GM19452 (cell line): ENCODE measurements around the gene ADAD1.

Source experiments
- ATAC-seq: cut with Tn5 transposase; IDR thresholded peaks from one replicate; pipeline ENCODE4 v1.9.1; 2021; ENCODE audit not compliant: unreplicated experiment

ADAD1 gene

DNA sequence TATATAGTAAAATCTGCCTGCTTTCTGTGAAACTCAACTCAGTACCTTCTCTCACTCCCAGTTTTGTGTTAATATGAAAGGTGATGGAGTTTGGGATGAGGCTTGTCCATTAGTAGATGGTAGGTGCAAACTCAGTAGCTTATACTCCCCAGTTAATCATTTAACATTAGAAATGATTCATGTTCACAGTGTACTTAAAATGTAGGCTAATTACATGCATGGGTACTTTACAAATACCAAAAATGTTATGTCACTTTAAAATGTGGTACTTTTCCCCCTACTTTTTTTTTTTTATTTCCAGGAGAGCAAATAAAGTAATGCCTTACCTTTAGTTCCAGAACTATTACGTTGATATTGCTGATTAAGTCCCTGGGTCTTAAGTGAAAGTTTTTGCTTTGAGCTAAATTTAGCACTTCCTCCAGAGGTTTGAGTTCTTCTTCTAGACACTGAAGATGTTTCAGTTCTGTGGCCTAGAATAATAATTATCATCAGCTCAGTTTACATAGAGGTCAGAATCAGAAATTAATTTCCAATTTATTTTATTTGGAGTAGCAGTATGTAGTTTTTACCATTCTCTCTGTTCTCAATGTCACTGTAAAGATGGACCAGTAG, 74.7 kb downstream of the ADAD1 start:
- ATAC-seq, result no peak

- ATAC-seq, result no peak
Observed at GRCh38 chr4:122456231-122457116, 77.7 kb downstream of the ADAD1 start, which contains the start of gene IL2. IL2 (minus strand) TSS chr4:122456725; CDS start chr4:122456440, 285 bp downstream.

DNA sequence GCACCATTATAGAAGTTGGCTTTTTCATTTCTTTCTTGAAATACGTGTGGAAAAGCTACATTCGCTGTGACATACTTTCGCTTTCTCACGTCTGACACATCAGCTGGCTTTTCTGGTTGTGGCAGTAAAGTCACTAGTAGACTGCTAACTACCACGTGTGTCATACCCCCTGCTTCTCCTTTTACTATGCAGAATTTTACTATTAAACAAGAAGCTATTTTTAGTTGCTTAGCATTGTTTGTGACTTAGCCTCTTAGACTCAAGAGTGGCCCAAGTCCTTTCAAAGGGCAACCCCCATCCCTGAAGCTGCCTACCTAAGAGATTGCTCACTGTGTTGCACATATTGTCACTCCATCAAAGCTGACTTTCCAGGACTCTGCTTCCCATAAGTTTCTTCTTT, 79.8 kb downstream of the ADAD1 start:
- peak; percentile 73 for ATAC-seq

DNA sequence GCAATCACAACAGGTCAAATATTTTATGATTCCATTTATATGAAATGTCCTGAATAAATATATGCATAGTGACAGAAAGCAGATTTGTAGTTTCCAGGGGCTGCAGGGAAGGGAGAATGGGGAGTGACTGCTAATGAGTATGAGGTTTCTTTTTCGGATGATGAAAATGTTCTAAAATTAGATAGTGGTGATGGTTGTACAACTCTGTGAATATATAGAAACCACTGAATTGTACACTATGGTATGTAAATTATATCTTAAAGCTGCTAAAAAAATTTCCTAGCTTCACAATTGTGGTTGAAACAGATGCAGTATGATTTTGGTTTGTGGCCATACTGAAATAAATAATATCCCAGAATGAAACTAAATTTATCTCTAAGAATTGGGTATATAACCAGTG, 90.6 kb downstream of the ADAD1 start:
- no peak for ATAC-seq

- ATAC-seq, result no peak
Observed at GRCh38 chr4:122475233-122475632, 96.4 kb downstream of the ADAD1 start.

DNA sequence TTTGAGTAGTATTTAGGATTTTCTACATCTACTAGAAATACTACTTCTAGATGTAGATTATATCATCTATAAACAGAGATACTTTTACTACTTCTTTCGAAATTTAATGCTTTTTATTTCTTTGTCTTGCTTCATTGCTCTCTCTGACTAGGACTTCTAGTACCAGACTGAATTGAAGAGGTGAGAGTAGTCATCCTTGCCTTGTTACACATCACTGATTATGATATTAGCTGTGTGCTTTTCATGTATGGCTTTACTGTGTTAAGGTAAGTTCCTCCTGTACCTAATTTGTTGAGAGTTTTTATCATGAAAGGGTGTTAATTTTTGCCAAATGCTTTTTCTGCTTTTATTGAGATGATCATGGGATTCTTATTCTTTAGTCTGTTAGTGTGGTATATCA, 97.3 kb downstream of the ADAD1 start:
- ATAC-seq, result no peak

DNA sequence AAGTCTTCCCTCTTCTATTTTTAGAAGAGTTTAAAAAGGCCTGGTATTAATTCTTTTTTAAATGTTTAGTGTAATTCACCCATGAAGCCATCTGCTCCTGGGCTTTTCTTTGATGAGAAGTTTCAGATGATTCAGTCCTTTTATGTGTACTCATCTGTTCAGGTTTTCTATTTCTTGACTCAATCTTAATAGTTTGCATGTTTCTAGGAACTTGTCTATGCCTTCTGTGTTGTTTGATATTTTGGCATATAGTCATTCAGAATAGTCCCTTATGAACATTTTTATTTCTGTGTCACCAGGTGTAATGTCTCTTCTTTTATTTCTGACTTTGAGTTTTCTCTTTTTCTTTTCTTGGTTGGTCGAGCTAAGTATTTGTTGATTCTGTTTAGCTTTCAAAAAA, 97.9 kb downstream of the ADAD1 start:
- no peak for ATAC-seq
